Ascending aorta (tissue), 2 donors: ENCODE measurements around the gene NDEL1. TPM values are rescaled to one million over a fixed set of nuclear protein-coding genes. Genes with fewer than 3 reads are reported as not detected.
"Not testable (repeated sequence)": the region's sequence is repeated elsewhere in the genome, so short reads cannot be mapped to it uniquely, and the experiment has no call there.

Experiments
- DNase-seq, 2 donors: peaks; one replicate each; pipeline ENCODE4 v3.0.0-alpha.2; 2019; ENCODE audit warnings: low spot score in 2 of 2
- H3K27ac ChIP-seq, 2 donors: fragments of 200-600 bp; sonication (generic); one replicate each; pipeline ENCODE4 v1.5.1; 2016 to 2017; ENCODE audit warnings: mild to moderate bottlenecking in 1 of 2
- H3K27me3 ChIP-seq: fragments of 200-600 bp; sonication (generic); one replicate; pipeline ENCODE4 v1.5.1; 2017
- H3K36me3 ChIP-seq, 2 donors: fragments of 200-600 bp; sonication (generic); one replicate each; pipeline ENCODE4 v1.5.1; 2016
- H3K4me1 ChIP-seq, 2 donors: fragments of 200-600 bp; sonication (generic); one replicate each; pipeline ENCODE4 v1.5.1; 2016 to 2017; ENCODE audit warnings: mild to moderate bottlenecking in 1 of 2
- H3K4me3 ChIP-seq, 2 donors: fragments of 200-600 bp; sonication (generic); one replicate each; pipeline ENCODE4 v1.5.1; 2016 to 2017; ENCODE audit warnings: mild to moderate bottlenecking in 1 of 2
- H3K9me3 ChIP-seq, 2 donors: fragments of 200-600 bp; sonication (generic); one replicate each; pipeline ENCODE4 v1.5.1; 2016
- intact Hi-C: fragments of 100-400 bp; cut with DNase I; formaldehyde crosslinking; loops from one replicate; pipeline ENCODE4 v1.15.1; 2023
- total RNA-seq: library from RNA; depleted of rRNA; stranded (reverse); fragments of >200 nt; gene quantifications from one replicate; pipeline ENCODE4 v1.1.0, GENCODE V29; 2016
- TF ChIP-seq, protein P1 (sequence below), 3 experiments: fragments of 200-600 bp in 2 of 3; fragments of 450-650 bp in 1 of 3; sonication (generic) in 2 of 3; IDR thresholded peaks; one replicate each; pipeline ENCODE4 v1.5.1; 2016 to 2019; ENCODE audit warnings: antibody characterized with exemption in 3 of 3, mild to moderate bottlenecking in 1 of 3, moderate library complexity in 1 of 3

Gene NDEL1
- total RNA-seq, 1 donor from 2014 or later: 103 TPM

DNA sequence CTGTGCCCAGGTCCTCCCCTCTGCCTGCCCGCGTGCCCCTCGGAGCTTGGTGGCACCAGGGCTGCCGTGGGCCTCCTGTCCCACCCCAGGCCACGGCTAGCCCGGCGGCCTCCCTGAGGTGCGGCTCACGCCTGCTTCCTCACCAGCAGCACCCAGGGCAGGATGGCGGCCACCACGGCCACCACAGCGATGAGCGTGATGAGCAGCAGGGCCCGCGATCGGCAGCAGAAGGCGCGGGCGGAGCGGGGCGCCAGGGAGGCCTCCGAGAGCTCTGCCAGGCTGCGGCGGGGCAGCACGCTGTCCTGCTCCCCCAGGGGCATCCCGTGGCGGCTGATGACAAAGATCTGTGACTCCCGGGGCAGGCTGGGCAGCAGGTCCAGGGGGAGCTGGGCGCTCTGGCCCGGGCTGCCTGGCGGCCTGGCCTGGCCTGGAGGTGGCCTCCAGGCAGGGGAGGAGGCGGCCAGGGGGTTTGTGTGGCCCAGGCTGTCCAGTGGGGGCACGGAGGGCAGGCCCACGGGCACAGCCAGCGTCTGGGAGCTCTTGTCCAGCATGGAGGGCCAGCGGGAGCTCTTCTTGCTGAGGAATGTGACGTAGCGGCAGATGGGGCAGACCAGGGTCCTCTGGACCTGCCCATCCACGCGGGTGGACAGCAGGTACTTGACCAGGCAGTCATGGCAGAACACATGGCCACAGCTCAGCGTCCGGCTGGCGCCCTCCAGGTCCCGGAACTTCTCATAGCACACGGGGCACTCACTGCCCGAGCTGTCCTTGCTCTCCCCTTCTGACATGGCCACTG is 42.8 kb upstream of the NDEL1 start:
- DNase-seq: no peak
- TF ChIP-seq, protein P1, sequence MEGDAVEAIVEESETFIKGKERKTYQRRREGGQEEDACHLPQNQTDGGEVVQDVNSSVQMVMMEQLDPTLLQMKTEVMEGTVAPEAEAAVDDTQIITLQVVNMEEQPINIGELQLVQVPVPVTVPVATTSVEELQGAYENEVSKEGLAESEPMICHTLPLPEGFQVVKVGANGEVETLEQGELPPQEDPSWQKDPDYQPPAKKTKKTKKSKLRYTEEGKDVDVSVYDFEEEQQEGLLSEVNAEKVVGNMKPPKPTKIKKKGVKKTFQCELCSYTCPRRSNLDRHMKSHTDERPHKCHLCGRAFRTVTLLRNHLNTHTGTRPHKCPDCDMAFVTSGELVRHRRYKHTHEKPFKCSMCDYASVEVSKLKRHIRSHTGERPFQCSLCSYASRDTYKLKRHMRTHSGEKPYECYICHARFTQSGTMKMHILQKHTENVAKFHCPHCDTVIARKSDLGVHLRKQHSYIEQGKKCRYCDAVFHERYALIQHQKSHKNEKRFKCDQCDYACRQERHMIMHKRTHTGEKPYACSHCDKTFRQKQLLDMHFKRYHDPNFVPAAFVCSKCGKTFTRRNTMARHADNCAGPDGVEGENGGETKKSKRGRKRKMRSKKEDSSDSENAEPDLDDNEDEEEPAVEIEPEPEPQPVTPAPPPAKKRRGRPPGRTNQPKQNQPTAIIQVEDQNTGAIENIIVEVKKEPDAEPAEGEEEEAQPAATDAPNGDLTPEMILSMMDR (IDR thresholded peaks at IDR 0.05): no peak
- H3K4me3 ChIP-seq: no peak overlapping the region
- no peaks in the 10 kb centered on the region for H3K27me3 ChIP-seq
- no peak overlapping the region for H3K27ac ChIP-seq
- intact Hi-C loops: no loop called here
- no peaks in the 10 kb centered on the region for H3K9me3 ChIP-seq
- H3K36me3 ChIP-seq: no peaks in the 10 kb centered on the region
- H3K4me1 ChIP-seq: no peaks in the 10 kb centered on the region

GRCh38 chr17:8393470-8394231 is 42.0 kb upstream of the NDEL1 start:
- TF ChIP-seq, protein P1 (IDR thresholded peaks at IDR 0.05): no peak
- Histone ChIP-seq H3K27me3 (no peaks in the 10 kb centered on the region), H3K27ac (no peak overlapping the region), H3K36me3 (no peaks in the 10 kb centered on the region), H3K4me1 (no peaks in the 10 kb centered on the region), H3K4me3 (no peak overlapping the region), H3K9me3 (no peaks in the 10 kb centered on the region)
- no peak for DNase-seq
- intact Hi-C loops: no loop called here

DNA sequence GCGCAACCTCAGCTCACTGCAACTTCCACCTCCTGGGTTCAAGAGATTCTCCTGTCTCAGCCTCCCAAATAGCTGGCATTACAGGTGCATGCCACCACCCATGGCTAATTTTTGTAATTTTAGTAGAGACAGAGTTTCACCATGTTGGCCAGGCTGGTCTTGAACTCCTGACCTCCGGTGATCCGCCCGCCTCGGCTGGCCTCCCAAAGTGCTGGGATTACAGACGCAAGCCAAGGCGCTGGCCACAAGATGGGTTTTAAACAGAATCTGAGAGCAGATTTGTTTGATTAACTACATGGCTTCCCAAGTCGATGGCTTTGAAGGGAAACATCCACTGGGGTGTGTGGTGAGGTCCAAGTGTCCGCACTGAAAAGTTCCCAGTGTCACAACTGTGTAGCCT is 41.2 kb upstream of the NDEL1 start:
- H3K9me3 ChIP-seq, H3K27ac ChIP-seq, DNase-seq, intact Hi-C loops, H3K27me3 ChIP-seq, H3K36me3 ChIP-seq, H3K4me3 ChIP-seq, H3K4me1 ChIP-seq: not testable (repeated sequence)

- Histone ChIP-seq H3K36me3 (no peaks in the 10 kb centered on the region), H3K4me3 (no peak within 1 kb of the TSS), H3K4me1 (no peaks in the 10 kb centered on the region), H3K27me3 (no peaks in the 10 kb centered on the region), H3K27ac (no peak within 1 kb of the TSS), H3K9me3 (no peaks in the 10 kb centered on the region)
- DNase-seq: no peak
- intact Hi-C loops: no loop called here
- TF ChIP-seq, protein P1 (IDR thresholded peaks at IDR 0.05): no peak
Observed at GRCh38 chr17:8397636-8398035, 38.0 kb upstream of the NDEL1 start, which contains the start of gene RNF222. Gene RNF222 (minus strand): TSS chr17:8397827. CDS start chr17:8393461, 4,366 bp downstream.

- H3K27ac ChIP-seq: no peak overlapping the region
- no peaks in the 10 kb centered on the region for H3K4me1 ChIP-seq
- no peak overlapping the region for H3K4me3 ChIP-seq
- H3K9me3 ChIP-seq: no peaks in the 10 kb centered on the region
- no peaks in the 10 kb centered on the region for H3K36me3 ChIP-seq
- TF ChIP-seq, protein P1 (IDR thresholded peaks at IDR 0.05): no peak
- DNase-seq: no peak
- intact Hi-C loops: no loop called here
- H3K27me3 ChIP-seq: no peaks in the 10 kb centered on the region
Observed at GRCh38 chr17:8398980-8399379, 36.7 kb upstream of the NDEL1 start.

DNA sequence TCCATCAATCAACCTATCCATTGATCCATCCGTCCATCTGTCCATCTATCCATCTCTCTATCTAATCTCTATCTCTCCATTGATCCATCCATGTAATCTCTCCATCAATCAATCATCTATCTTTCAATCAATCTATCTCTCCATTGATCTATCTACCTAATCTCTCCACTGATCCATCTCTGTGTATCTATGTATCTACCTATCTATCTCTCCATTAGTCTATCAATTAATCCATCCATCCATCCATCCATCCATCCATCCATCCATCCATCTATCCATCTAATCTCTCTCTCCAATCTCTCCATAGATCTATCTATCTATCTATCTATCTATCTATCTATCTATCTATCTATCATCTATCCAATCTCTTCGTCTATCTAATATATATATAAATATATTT is 34.6 kb upstream of the NDEL1 start:
- intact Hi-C loops: no loop called here
- Histone ChIP-seq H3K27me3 (no peaks in the 10 kb centered on the region), H3K27ac (no peak overlapping the region), H3K9me3 (no peaks in the 10 kb centered on the region), H3K4me3 (no peak overlapping the region), H3K4me1 (no peaks in the 10 kb centered on the region), H3K36me3 (no peaks in the 10 kb centered on the region)
- no peak for DNase-seq
- TF ChIP-seq, protein P1 (IDR thresholded peaks at IDR 0.05): no peak
